Neural progenitor cell (in vitro differentiated cells): ENCODE measurements around the gene PUS1. TPM values are rescaled to one million over a fixed set of nuclear protein-coding genes. Genes with fewer than 3 reads are reported as not detected.

Experiments
- DNase-seq: peaks from one replicate; pipeline ENCODE4 v3.0.0-alpha.2; 2016; ENCODE audit warnings: low spot score
- H2AFZ ChIP-seq: fragments of 200-600 bp; sonication (generic); replicated peaks from 2 replicates; pipeline ENCODE4 v1.6.1; 2016; ENCODE audit warnings: antibody characterized with exemption
- H3F3A ChIP-seq: fragments of 200-600 bp; sonication (generic); 2 replicates; pipeline ENCODE4 v1.6.1; 2016; ENCODE audit warnings: antibody characterized with exemption, low read depth
- H3K27ac ChIP-seq: fragments of 200-600 bp; sonication (generic); 2 replicates; pipeline ENCODE4 v1.5.1; 2016; ENCODE audit warnings: mild to moderate bottlenecking
- H3K27me3 ChIP-seq: fragments of 200-600 bp; sonication (generic); 2 replicates; pipeline ENCODE4 v1.6.1; 2016; ENCODE audit warnings: mild to moderate bottlenecking, moderate library complexity
- H3K36me3 ChIP-seq: fragments of 200-600 bp; sonication (generic); 2 replicates; pipeline ENCODE4 v1.5.1; 2016
- H3K4me1 ChIP-seq: fragments of 200-600 bp; sonication (generic); 2 replicates; pipeline ENCODE4 v1.6.1; 2016; ENCODE audit warnings: mixed run types
- H3K4me2 ChIP-seq: fragments of 200-600 bp; sonication (generic); 2 replicates; pipeline ENCODE4 v1.6.1; 2016
- H3K4me3 ChIP-seq: fragments of 200-600 bp; sonication (generic); 2 replicates; pipeline ENCODE4 v1.5.1; 2016
- H3K79me2 ChIP-seq: fragments of 200-600 bp; sonication (generic); 2 replicates; pipeline ENCODE4 v1.6.1; 2016; ENCODE audit warnings: low read depth
- H3K9ac ChIP-seq: fragments of 200-600 bp; sonication (generic); 2 replicates; pipeline ENCODE4 v1.6.1; 2016
- H3K9me3 ChIP-seq: fragments of 200-600 bp; sonication (generic); 2 replicates; pipeline ENCODE4 v1.5.1; 2016; ENCODE audit warnings: low read depth
- H4K20me1 ChIP-seq: fragments of 200-600 bp; sonication (generic); 2 replicates; pipeline ENCODE4 v1.6.1; 2016; ENCODE audit warnings: low read depth
- H3K27ac Mint-ChIP-seq: 3 replicates; pipeline ENCODE4 v1.8.0; 2021; ENCODE audit warnings: mixed read lengths
- H3K27me3 Mint-ChIP-seq: 2 replicates; pipeline ENCODE4 v1.8.0; 2022; ENCODE audit warnings: low read depth, mild to moderate bottlenecking, inconsistent platforms, moderate library complexity, mixed read lengths; ENCODE audit not compliant: insufficient read depth
- H3K36me3 Mint-ChIP-seq: 3 replicates; pipeline ENCODE4 v1.8.0; 2021; ENCODE audit warnings: mixed read lengths
- H3K4me1 Mint-ChIP-seq: 3 replicates; pipeline ENCODE4 v1.8.0; 2021; ENCODE audit warnings: mixed read lengths
- H3K4me3 Mint-ChIP-seq: 3 replicates; pipeline ENCODE4 v1.8.0; 2021; ENCODE audit warnings: mild to moderate bottlenecking, moderate library complexity, mixed read lengths
- H3K9me3 Mint-ChIP-seq: 3 replicates; pipeline ENCODE4 v1.8.0; 2020; ENCODE audit warnings: mixed read lengths
- CTCF ChIP-seq: fragments of 200-600 bp; sonication (generic); IDR thresholded peaks from 2 replicates; pipeline ENCODE4 v1.5.1; 2017; ENCODE audit warnings: antibody characterized with exemption, mild to moderate bottlenecking
- EZH2 ChIP-seq: fragments of 200-600 bp; sonication (generic); IDR thresholded peaks from 2 replicates; pipeline ENCODE4 v1.6.1; 2017; ENCODE audit warnings: antibody characterized with exemption, mild to moderate bottlenecking, moderate library complexity
- EZH2phosphoT487 ChIP-seq: fragments of 200-600 bp; sonication (generic); IDR thresholded peaks from 2 replicates; pipeline ENCODE4 v1.6.1; 2017; ENCODE audit warnings: antibody characterized with exemption
- total RNA-seq: library from RNA; depleted of rRNA; stranded (reverse); fragments of >200 nt; gene quantifications from 2 replicates; pipeline ENCODE4 v1.2.3, GENCODE V29; 2015; ENCODE audit warnings: low replicate concordance

The PUS1 gene
- total RNA-seq, 1 donor from 2014 or later = 15.9 TPM

DNA sequence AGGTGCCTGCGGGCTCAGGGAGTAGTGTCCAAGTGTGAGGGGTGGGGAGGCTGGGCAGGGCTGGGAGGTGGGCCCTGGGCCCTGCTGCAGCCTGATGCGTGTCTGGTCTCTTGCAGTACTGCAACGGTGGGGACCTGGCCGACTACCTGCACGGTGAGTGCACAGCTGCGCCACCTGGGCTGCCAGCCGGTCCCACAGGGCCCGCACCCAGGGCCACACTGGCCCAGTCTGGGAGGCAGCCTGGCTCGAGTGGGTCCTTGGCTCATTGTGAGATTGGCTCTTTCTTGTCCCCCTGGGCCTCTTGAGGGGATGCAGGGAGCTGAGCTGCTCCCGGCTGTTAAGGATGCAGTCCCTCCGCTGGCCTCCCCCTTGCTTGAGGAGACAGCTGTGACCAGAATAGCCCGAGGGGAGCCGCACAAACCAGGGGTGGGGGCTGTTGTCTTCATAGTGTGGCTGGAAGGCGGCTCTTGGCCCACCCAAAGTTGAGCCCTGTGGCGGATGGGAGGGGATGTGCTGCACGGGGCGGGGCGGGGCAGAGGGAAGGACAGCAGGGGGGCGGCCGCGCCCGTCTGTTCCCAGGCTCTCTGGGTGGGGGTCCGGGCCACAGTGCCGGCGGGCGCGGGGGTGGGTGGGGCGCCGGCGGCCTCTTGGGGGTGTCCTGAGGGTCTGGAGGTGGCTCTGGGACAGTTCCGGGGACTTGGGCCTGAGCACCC, 21.5 kb upstream of the PUS1 start:
- Histone ChIP-seq H3K36me3 (no peaks in the 10 kb centered on the region), H4K20me1 (peaks cover 53% of the 10 kb centered on the region)

DNA sequence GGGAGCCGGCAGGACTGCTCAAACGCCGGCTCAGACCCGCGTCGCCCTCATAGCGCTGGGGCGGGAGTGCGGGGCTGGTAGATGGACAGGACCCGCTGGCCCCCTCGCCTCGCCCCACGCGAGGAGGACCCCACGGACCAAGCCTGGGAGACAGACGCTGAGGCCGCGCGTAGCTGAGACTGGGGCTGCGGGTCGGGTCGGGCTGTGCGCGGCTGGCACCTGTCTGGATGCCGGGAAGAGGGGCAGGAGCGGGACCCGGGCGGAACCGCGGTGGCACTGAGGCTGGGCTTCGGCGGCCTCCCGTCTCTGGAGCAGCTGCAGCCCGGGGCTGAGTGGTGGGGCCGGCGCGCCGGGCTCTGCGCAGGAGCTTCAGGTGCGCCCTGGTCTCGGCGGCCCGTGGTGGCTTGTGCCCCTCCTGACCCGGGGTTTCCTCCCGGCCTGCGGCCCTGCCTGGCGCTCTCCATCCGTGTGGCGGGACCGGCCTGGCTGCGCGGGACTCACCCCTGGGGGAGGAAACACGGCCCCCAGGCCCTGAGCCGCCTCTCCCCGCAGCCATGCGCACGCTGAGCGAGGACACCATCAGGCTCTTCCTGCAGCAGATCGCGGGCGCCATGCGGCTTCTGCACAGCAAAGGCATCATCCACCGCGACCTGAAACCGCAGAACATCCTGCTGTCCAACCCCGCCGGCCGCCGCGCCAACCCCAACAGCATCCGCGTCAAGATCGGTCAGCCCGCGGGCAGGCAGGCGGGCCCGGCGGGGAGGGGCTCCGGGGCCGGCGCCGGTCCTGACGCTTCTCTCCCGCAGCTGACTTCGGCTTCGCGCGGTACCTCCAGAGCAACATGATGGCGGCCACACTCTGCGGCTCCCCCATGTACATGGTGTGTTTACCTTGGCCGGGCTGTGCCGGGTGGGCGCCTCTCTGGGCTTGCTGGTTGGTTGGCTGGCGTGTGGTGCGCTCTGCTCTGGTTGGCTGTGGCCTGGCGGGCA, 20.7 kb upstream of the PUS1 start:
- no peaks in the 10 kb centered on the region for H3K36me3 ChIP-seq
- Mint-ChIP-seq H3K9me3 (no peaks in the 10 kb centered on the region), H3K27me3 (peaks cover 3% of the 10 kb centered on the region), H3K36me3 (peaks cover 3% of the 10 kb centered on the region), H3K4me3 (no peak overlapping the region), H3K27ac (no peak overlapping the region), H3K4me1 (no peaks in the 10 kb centered on the region)
- no peak overlapping the region for H2AFZ ChIP-seq
- peaks cover 45% of the 10 kb centered on the region for H4K20me1 ChIP-seq
- no peak overlapping the region for H3K4me3 ChIP-seq
- no peak for TF ChIP-seq EZH2
- no peak for TF ChIP-seq EZH2phosphoT487
- TF ChIP-seq CTCF = no peak
- DNase-seq = no peak
- H3K9ac ChIP-seq = no peak overlapping the region
- H3K4me1 ChIP-seq = no peaks in the 10 kb centered on the region
- peaks cover 3% of the 10 kb centered on the region for H3K79me2 ChIP-seq
- no peak overlapping the region for H3K4me2 ChIP-seq
- no peak overlapping the region for H3K27ac ChIP-seq
- H3F3A ChIP-seq = no peaks in the 10 kb centered on the region
- no peaks in the 10 kb centered on the region for H3K27me3 ChIP-seq
- H3K9me3 ChIP-seq = no peaks in the 10 kb centered on the region

More for the DNA sequence above, 21.5 kb upstream of the PUS1 start:
- H3K9me3 Mint-ChIP-seq = no peaks in the 10 kb centered on the region
- Histone ChIP-seq H3K79me2 (peaks cover 3% of the 10 kb centered on the region), H3K27me3 (no peaks in the 10 kb centered on the region), H3K27ac (no peak overlapping the region), H2AFZ (no peak overlapping the region), H3F3A (no peaks in the 10 kb centered on the region), H3K9ac (no peak overlapping the region), H3K4me2 (no peak overlapping the region), H3K4me1 (no peaks in the 10 kb centered on the region), H3K4me3 (no peak overlapping the region), H3K9me3 (no peaks in the 10 kb centered on the region)
- H3K27me3 Mint-ChIP-seq = peaks cover 3% of the 10 kb centered on the region
- TF ChIP-seq EZH2 (no peak), CTCF (no peak), EZH2phosphoT487 (no peak)
- no peak for DNase-seq
- no peak overlapping the region for H3K4me3 Mint-ChIP-seq
- H3K4me1 Mint-ChIP-seq = no peaks in the 10 kb centered on the region
- no peak overlapping the region for H3K27ac Mint-ChIP-seq
- peaks cover 3% of the 10 kb centered on the region for H3K36me3 Mint-ChIP-seq

- Mint-ChIP-seq H3K27ac (no peak overlapping the region), H3K4me1 (no peaks in the 10 kb centered on the region), H3K9me3 (no peaks in the 10 kb centered on the region), H3K4me3 (no peak overlapping the region), H3K27me3 (peaks cover 3% of the 10 kb centered on the region), H3K36me3 (peaks cover 3% of the 10 kb centered on the region)
- no peaks in the 10 kb centered on the region for H3K9me3 ChIP-seq
- no peak overlapping the region for H3K4me2 ChIP-seq
- no peak overlapping the region for H3K27ac ChIP-seq
- no peak overlapping the region for H3K4me3 ChIP-seq
- H2AFZ ChIP-seq = no peak overlapping the region
- no peaks in the 10 kb centered on the region for H3K4me1 ChIP-seq
- no peak for DNase-seq
- H3K27me3 ChIP-seq = no peaks in the 10 kb centered on the region
- no peaks in the 10 kb centered on the region for H3F3A ChIP-seq
- H3K79me2 ChIP-seq = peaks cover under 1% of the 10 kb centered on the region
- peaks cover 37% of the 10 kb centered on the region for H4K20me1 ChIP-seq
- no peaks in the 10 kb centered on the region for H3K36me3 ChIP-seq
- no peak overlapping the region for H3K9ac ChIP-seq
- no peak for TF ChIP-seq CTCF
- TF ChIP-seq EZH2phosphoT487 = no peak
- no peak for TF ChIP-seq EZH2
Measured at GRCh38 chr12:131909081-131909751, 19.9 kb upstream of the PUS1 start.
